Fibroblast of lung (primary cell): ENCODE measurements around the gene TNRC6C. TPM values are rescaled to one million over a fixed set of nuclear protein-coding genes. Genes with fewer than 3 reads are reported as not detected.

Experiments used
- DNase-seq, 2 donors: peaks; one replicate each; pipeline versions ENCODE4 v3.0.0 to v3.0.0-alpha.2; 2010; ENCODE audit warnings: low read depth in 2 of 2
- H2AFZ ChIP-seq: 2 replicates; pipeline ENCODE4 v1.5.1; 2012; ENCODE audit warnings: low read length, control low read depth, inconsistent platforms
- H3K27ac ChIP-seq: 2 replicates; pipeline ENCODE4 v1.5.1; 2011; ENCODE audit warnings: low read length, control low read depth; ENCODE audit not compliant: insufficient read depth
- H3K27me3 ChIP-seq: 2 replicates; pipeline ENCODE4 v1.5.1; 2011; ENCODE audit warnings: mild to moderate bottlenecking, low read length; ENCODE audit not compliant: control insufficient read depth, insufficient read depth
- H3K36me3 ChIP-seq: 2 replicates; pipeline ENCODE4 v1.5.1; 2011; ENCODE audit warnings: low read length; ENCODE audit not compliant: control insufficient read depth, insufficient read depth
- H3K4me1 ChIP-seq: 2 replicates; pipeline ENCODE4 v1.5.1; 2011; ENCODE audit warnings: low read length; ENCODE audit not compliant: control insufficient read depth, insufficient read depth; ENCODE audit errors: extremely low read depth
- H3K4me2 ChIP-seq: 2 replicates; pipeline ENCODE4 v1.5.1; 2011; ENCODE audit warnings: low read length, control low read depth; ENCODE audit not compliant: insufficient read depth; ENCODE audit errors: extremely low read depth
- H3K4me3 ChIP-seq, 4 experiments: fragments of 200-600 bp in 1 of 4; sonication (generic) in 1 of 4; replicated peaks in 1 of 4; 2 replicates each; pipeline ENCODE4 v1.5.1; 2011 to 2016; ENCODE audit warnings: low read length in 4 of 4, low read depth in 3 of 4, mild to moderate bottlenecking in 3 of 4, control low read depth in 2 of 4, inconsistent platforms in 1 of 4, mixed read lengths in 1 of 4; ENCODE audit not compliant: insufficient read depth in 1 of 4; ENCODE audit errors: control extremely low read depth in 1 of 4
- H3K79me2 ChIP-seq: 2 replicates; pipeline ENCODE4 v1.5.1; 2012; ENCODE audit warnings: mild to moderate bottlenecking, low read length, inconsistent platforms; ENCODE audit not compliant: control insufficient read depth, insufficient read depth
- H3K9ac ChIP-seq: 2 replicates; pipeline ENCODE4 v1.5.1; 2011; ENCODE audit warnings: mild to moderate bottlenecking, low read length, control low read depth; ENCODE audit not compliant: insufficient read depth
- H3K9me3 ChIP-seq: 2 replicates; pipeline ENCODE4 v1.5.1; 2012; ENCODE audit warnings: low read depth, low read length; ENCODE audit not compliant: control insufficient read depth, insufficient read depth
- H4K20me1 ChIP-seq: 2 replicates; pipeline ENCODE4 v1.5.1; 2011; ENCODE audit warnings: low read length; ENCODE audit not compliant: control insufficient read depth, insufficient read depth; ENCODE audit errors: extremely low read depth
- EZH2 ChIP-seq: IDR thresholded peaks from 2 replicates; pipeline ENCODE4 v1.5.1; 2012; ENCODE audit warnings: low read length, control low read depth, mild to moderate bottlenecking; ENCODE audit errors: missing control alignments
- polyA plus RNA-seq, 2 donors: library from polyadenylated mRNA; depleted of rRNA in 1 of 2; stranded (reverse) in 1 of 2; unstranded in 1 of 2; fragments of >200 nt; gene quantifications; 2 replicates each; pipeline ENCODE4 v1.2.1, GENCODE V29; 2011 to 2012; ENCODE audit warnings: missing spikeins in 1 of 2
- total RNA-seq: library from RNA; depleted of rRNA; stranded (reverse); fragments of >200 nt; gene quantifications from 2 replicates; pipeline ENCODE4 v1.2.1, GENCODE V29; 2014
- TF ChIP-seq, protein P1 (sequence below), 2 donors: IDR thresholded peaks in 1 of 2; conservative IDR thresholded peaks in 1 of 2; 1 replicate in 1 of 2; 2 replicates in 1 of 2; pipeline ENCODE4 v1.5.1; 2011 to 2012; ENCODE audit warnings: low read length in 2 of 2, control low read depth in 1 of 2, inconsistent platforms in 1 of 2, low read depth in 1 of 2, mild to moderate bottlenecking in 1 of 2

Gene TNRC6C
- total and polyA plus RNA-seq, 2 donors (not counting 1 experiment from before 2014, with no cell fraction given) = 2.1 to 4.6 TPM

DNA sequence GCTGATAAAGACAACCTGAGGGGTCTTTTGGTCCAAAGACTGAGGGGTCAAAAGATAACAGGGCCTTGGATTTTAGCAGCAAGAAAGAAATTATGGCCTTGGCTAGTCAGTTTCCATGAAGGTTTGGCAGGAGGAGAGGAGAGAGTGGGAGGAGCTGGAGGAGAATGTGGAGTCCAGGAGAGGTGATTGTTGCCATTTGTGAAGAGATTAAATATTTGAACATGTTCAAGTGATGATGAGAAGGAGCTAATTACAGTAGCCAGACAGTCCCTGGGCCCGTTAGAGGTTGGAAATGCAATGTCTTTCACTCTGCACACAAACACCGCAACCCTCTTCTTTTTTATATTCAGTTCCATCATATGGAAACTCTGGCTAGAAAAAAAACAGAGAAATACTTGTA, 68.6 kb downstream of the TNRC6C start:
- no peak for TF ChIP-seq EZH2
- TF ChIP-seq, protein P1, sequence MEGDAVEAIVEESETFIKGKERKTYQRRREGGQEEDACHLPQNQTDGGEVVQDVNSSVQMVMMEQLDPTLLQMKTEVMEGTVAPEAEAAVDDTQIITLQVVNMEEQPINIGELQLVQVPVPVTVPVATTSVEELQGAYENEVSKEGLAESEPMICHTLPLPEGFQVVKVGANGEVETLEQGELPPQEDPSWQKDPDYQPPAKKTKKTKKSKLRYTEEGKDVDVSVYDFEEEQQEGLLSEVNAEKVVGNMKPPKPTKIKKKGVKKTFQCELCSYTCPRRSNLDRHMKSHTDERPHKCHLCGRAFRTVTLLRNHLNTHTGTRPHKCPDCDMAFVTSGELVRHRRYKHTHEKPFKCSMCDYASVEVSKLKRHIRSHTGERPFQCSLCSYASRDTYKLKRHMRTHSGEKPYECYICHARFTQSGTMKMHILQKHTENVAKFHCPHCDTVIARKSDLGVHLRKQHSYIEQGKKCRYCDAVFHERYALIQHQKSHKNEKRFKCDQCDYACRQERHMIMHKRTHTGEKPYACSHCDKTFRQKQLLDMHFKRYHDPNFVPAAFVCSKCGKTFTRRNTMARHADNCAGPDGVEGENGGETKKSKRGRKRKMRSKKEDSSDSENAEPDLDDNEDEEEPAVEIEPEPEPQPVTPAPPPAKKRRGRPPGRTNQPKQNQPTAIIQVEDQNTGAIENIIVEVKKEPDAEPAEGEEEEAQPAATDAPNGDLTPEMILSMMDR (conservative IDR thresholded peaks at IDR 0.05 in 1 of 2, IDR thresholded peaks at IDR 0.05 in 1 of 2; ENCODE audit: low read depth in 1 of 2, low read length in 2 of 2) = no peak
- H3K4me3 ChIP-seq = no peak overlapping the region
- no peaks in the 10 kb centered on the region for H4K20me1 ChIP-seq
- H3K79me2 ChIP-seq = no peaks in the 10 kb centered on the region
- H3K4me1 ChIP-seq = peaks cover 6% of the 10 kb centered on the region
- H3K9ac ChIP-seq = no peak overlapping the region
- no peaks in the 10 kb centered on the region for H3K9me3 ChIP-seq
- no peak overlapping the region for H3K27ac ChIP-seq
- H3K4me2 ChIP-seq = no peak overlapping the region
- H3K36me3 ChIP-seq = no peaks in the 10 kb centered on the region
- DNase-seq = no peak
- H3K27me3 ChIP-seq = no peaks in the 10 kb centered on the region
- H2AFZ ChIP-seq = no peak overlapping the region

DNA sequence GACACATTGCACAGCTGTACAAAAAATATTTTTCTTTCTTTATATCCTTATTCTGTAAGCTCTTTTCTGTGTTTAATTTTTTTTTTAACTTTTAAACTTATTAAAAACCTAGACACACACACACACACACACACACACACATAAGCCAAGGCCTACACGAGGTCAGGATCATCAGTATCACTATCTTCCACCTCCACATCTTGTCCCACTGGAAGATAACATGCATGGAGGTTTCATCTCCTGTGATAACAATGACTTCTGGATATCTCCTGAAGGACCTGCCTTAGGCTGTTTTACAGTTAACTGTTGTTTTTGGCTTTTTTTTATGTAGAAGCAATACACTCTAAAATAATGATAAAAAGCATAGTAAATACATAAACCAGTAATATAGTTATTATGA, 71.2 kb downstream of the TNRC6C start:
- no peaks in the 10 kb centered on the region for H4K20me1 ChIP-seq
- no peaks in the 10 kb centered on the region for H3K36me3 ChIP-seq
- H3K27me3 ChIP-seq = no peaks in the 10 kb centered on the region
- no peaks in the 10 kb centered on the region for H3K9me3 ChIP-seq
- H3K9ac ChIP-seq = no peak overlapping the region
- H2AFZ ChIP-seq = no peak overlapping the region
- no peak overlapping the region for H3K4me2 ChIP-seq
- DNase-seq = no peak
- TF ChIP-seq EZH2 = no peak
- TF ChIP-seq, protein P1 (conservative IDR thresholded peaks at IDR 0.05 in 1 of 2, IDR thresholded peaks at IDR 0.05 in 1 of 2; ENCODE audit: low read depth in 1 of 2, low read length in 2 of 2) = no peak
- peaks cover 5% of the 10 kb centered on the region for H3K4me1 ChIP-seq
- H3K4me3 ChIP-seq = no peak overlapping the region
- H3K79me2 ChIP-seq = no peaks in the 10 kb centered on the region
- H3K27ac ChIP-seq = no peak overlapping the region

DNA sequence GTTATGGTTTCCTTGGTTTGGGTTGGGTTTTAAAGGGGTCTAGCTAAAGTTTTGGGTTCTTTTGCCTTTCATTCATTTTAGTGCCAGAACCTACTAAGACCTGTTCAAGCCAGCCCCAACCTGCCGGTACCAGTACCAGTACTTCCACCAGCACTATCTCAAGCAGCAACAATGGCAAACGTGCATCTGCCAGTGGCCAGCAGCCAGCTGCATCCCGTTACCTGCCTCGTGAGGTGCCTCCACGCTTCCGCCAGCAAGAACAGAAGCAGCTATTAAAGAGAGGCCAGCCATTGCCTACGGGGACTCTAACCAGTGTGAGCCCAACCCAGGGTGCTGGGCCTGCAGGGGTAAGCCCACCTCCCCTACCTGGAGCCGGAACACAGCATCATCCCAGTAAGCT, 72.9 kb downstream of the TNRC6C start:
- Histone ChIP-seq H3K9me3 (no peaks in the 10 kb centered on the region), H3K27me3 (no peaks in the 10 kb centered on the region), H3K4me3 (no peak overlapping the region), H2AFZ (no peak overlapping the region), H4K20me1 (no peaks in the 10 kb centered on the region), H3K4me2 (no peak overlapping the region), H3K9ac (no peak overlapping the region), H3K4me1 (peaks cover 5% of the 10 kb centered on the region), H3K27ac (no peak overlapping the region), H3K36me3 (no peaks in the 10 kb centered on the region), H3K79me2 (no peaks in the 10 kb centered on the region)
- no peak for DNase-seq
- TF ChIP-seq, protein P1 (conservative IDR thresholded peaks at IDR 0.05 in 1 of 2, IDR thresholded peaks at IDR 0.05 in 1 of 2; ENCODE audit: low read depth in 1 of 2, low read length in 2 of 2) = no peak
- no peak for TF ChIP-seq EZH2
